IgD-negative memory B cell (primary cell): Measurements from ENCODE around the gene SLC11A2. TPM values are rescaled to one million over a fixed set of nuclear protein-coding genes. Genes with fewer than 3 reads are reported as not detected.

Experiments
- H3K27ac Mint-ChIP-seq, 3 donors: one replicate each; pipeline ENCODE4 v1.8.0; 2020 to 2022; ENCODE audit warnings: mild to moderate bottlenecking in 3 of 3, mixed read lengths in 3 of 3, moderate library complexity in 1 of 3
- H3K27me3 Mint-ChIP-seq: one replicate; pipeline ENCODE4 v1.8.0; 2021; ENCODE audit warnings: mixed read lengths
- H3K36me3 Mint-ChIP-seq: one replicate; pipeline ENCODE4 v1.8.0; 2020; ENCODE audit warnings: mild to moderate bottlenecking, mixed read lengths
- H3K4me1 Mint-ChIP-seq, 3 donors: one replicate each; pipeline ENCODE4 v1.8.0; 2020 to 2022; ENCODE audit warnings: mixed read lengths in 3 of 3, mild to moderate bottlenecking in 1 of 3
- H3K4me3 Mint-ChIP-seq, 4 donors: one replicate each; pipeline ENCODE4 v1.8.0; 2020 to 2022; ENCODE audit warnings: mild to moderate bottlenecking in 4 of 4, mixed read lengths in 4 of 4, moderate library complexity in 3 of 4
- H3K9me3 Mint-ChIP-seq, 3 donors: one replicate each; pipeline ENCODE4 v1.8.0; 2020 to 2021; ENCODE audit warnings: mixed read lengths in 3 of 3, mild to moderate bottlenecking in 1 of 3
- polyA plus RNA-seq: library from polyadenylated mRNA; unstranded; fragments of 300-500 nt; fragmentation: Illumina TruSeq; gene quantifications from one replicate; pipeline ENCODE4 v1.2.3, GENCODE V29; 2021

SLC11A2 gene
- polyA plus RNA-seq: 8.2 TPM

- no peaks in the 10 kb centered on the region for H3K9me3 Mint-ChIP-seq
- H3K4me1 Mint-ChIP-seq: peaks cover 22 to 32% (median 24%) of the 10 kb centered on the region in 3 donors
- peak within 1 kb of the TSS; percentile 43 to 97 (median 91) for H3K27ac Mint-ChIP-seq
- H3K4me3 Mint-ChIP-seq: peak within 1 kb of the TSS; percentile 86 to 100 (median 98)
- peaks cover 3% of the 10 kb centered on the region for H3K27me3 Mint-ChIP-seq
- peaks cover 2% of the 10 kb centered on the region for H3K36me3 Mint-ChIP-seq
These were observed at the start of gene SLC11A2 for GRCh38 chr12:51025836-51026638. TSS of gene SLC11A2 (minus strand) at chr12:51026384. CDS start at chr12:51010728, 15,656 bp downstream.

- H3K9me3 Mint-ChIP-seq: no peaks in the 10 kb centered on the region
- peaks cover 2 to 6% (median 5%) of the 10 kb centered on the region in 3 donors for H3K4me1 Mint-ChIP-seq
- peaks cover 6% of the 10 kb centered on the region for H3K36me3 Mint-ChIP-seq
- H3K27me3 Mint-ChIP-seq: no peaks in the 10 kb centered on the region
- H3K27ac Mint-ChIP-seq: no peak overlapping the region
- no peak overlapping the region for H3K4me3 Mint-ChIP-seq
These were observed 49.2 kb upstream of the SLC11A2 start for GRCh38 chr12:51075390-51075789.

- Mint-ChIP-seq H3K4me1 (peaks cover 0 to 3% (median 0%) of the 10 kb centered on the region in 3 donors), H3K27ac (no peak overlapping the region), H3K4me3 (no peak overlapping the region), H3K9me3 (no peaks in the 10 kb centered on the region), H3K27me3 (no peaks in the 10 kb centered on the region), H3K36me3 (peaks cover 4% of the 10 kb centered on the region)
These were observed 45.5 kb upstream of the SLC11A2 start for GRCh38 chr12:51071663-51072062.

- Mint-ChIP-seq H3K9me3 (no peaks in the 10 kb centered on the region), H3K27me3 (no peaks in the 10 kb centered on the region), H3K4me3 (no peak overlapping the region), H3K4me1 (peaks cover 0 to 3% (median 0%) of the 10 kb centered on the region in 3 donors), H3K27ac (no peak overlapping the region), H3K36me3 (peaks cover 4% of the 10 kb centered on the region)
These were observed 43.8 kb upstream of the SLC11A2 start for GRCh38 chr12:51070004-51070403.

- peak overlapping the region in 1 of 3 donors; percentile 16 for H3K27ac Mint-ChIP-seq
- H3K9me3 Mint-ChIP-seq: no peaks in the 10 kb centered on the region
- H3K4me3 Mint-ChIP-seq: no peak overlapping the region
- no peaks in the 10 kb centered on the region for H3K27me3 Mint-ChIP-seq
- H3K36me3 Mint-ChIP-seq: peaks cover 2% of the 10 kb centered on the region
- peaks cover 0 to 3% (median 0%) of the 10 kb centered on the region in 3 donors for H3K4me1 Mint-ChIP-seq
These were observed 41.6 kb upstream of the SLC11A2 start for GRCh38 chr12:51067771-51068170.

GRCh38 chr12:51067229-51067628 is 41.0 kb upstream of the SLC11A2 start:
- H3K9me3 Mint-ChIP-seq: no peaks in the 10 kb centered on the region
- H3K27ac Mint-ChIP-seq: no peak overlapping the region
- no peak overlapping the region for H3K4me3 Mint-ChIP-seq
- H3K4me1 Mint-ChIP-seq: peaks cover 0 to 3% (median 0%) of the 10 kb centered on the region in 3 donors
- H3K36me3 Mint-ChIP-seq: peaks cover 2% of the 10 kb centered on the region
- no peaks in the 10 kb centered on the region for H3K27me3 Mint-ChIP-seq

- Mint-ChIP-seq H3K27ac (no peak overlapping the region), H3K27me3 (no peaks in the 10 kb centered on the region), H3K4me3 (no peak overlapping the region), H3K4me1 (no peaks in the 10 kb centered on the region), H3K36me3 (no peaks in the 10 kb centered on the region), H3K9me3 (no peaks in the 10 kb centered on the region)
These were observed 39.3 kb upstream of the SLC11A2 start for GRCh38 chr12:51065530-51065929.

GRCh38 chr12:51062631-51063397 is 36.6 kb upstream of the SLC11A2 start:
- no peaks in the 10 kb centered on the region for H3K27me3 Mint-ChIP-seq
- H3K36me3 Mint-ChIP-seq: no peaks in the 10 kb centered on the region
- H3K4me3 Mint-ChIP-seq: no peak overlapping the region
- H3K4me1 Mint-ChIP-seq: no peaks in the 10 kb centered on the region
- H3K27ac Mint-ChIP-seq: no peak overlapping the region
- H3K9me3 Mint-ChIP-seq: no peaks in the 10 kb centered on the region

GRCh38 chr12:51059086-51059485 is 32.9 kb upstream of the SLC11A2 start:
- Mint-ChIP-seq H3K27me3 (no peaks in the 10 kb centered on the region), H3K27ac (no peak overlapping the region), H3K4me1 (no peaks in the 10 kb centered on the region), H3K9me3 (no peaks in the 10 kb centered on the region), H3K4me3 (no peak overlapping the region), H3K36me3 (no peaks in the 10 kb centered on the region)

GRCh38 chr12:51056242-51056641 is 30.1 kb upstream of the SLC11A2 start:
- Mint-ChIP-seq H3K36me3 (peaks cover 1% of the 10 kb centered on the region), H3K27me3 (no peaks in the 10 kb centered on the region), H3K4me1 (peaks cover 0 to 3% (median 0%) of the 10 kb centered on the region in 3 donors), H3K9me3 (no peaks in the 10 kb centered on the region), H3K4me3 (no peak overlapping the region), H3K27ac (peak overlapping the region in 1 of 3 donors; percentile 50)

GRCh38 chr12:51055060-51055459 is 28.9 kb upstream of the SLC11A2 start:
- Mint-ChIP-seq H3K4me1 (peaks cover 0 to 3% (median 0%) of the 10 kb centered on the region in 3 donors), H3K9me3 (no peaks in the 10 kb centered on the region), H3K4me3 (no peak overlapping the region), H3K27me3 (no peaks in the 10 kb centered on the region), H3K36me3 (peaks cover 1% of the 10 kb centered on the region), H3K27ac (no peak overlapping the region)

GRCh38 chr12:51051787-51052186 is 25.6 kb upstream of the SLC11A2 start:
- H3K27me3 Mint-ChIP-seq: no peaks in the 10 kb centered on the region
- H3K27ac Mint-ChIP-seq: no peak overlapping the region
- peaks cover 17 to 27% (median 21%) of the 10 kb centered on the region in 3 donors for H3K4me1 Mint-ChIP-seq
- H3K4me3 Mint-ChIP-seq: no peak overlapping the region
- peaks cover 1% of the 10 kb centered on the region for H3K36me3 Mint-ChIP-seq
- no peaks in the 10 kb centered on the region for H3K9me3 Mint-ChIP-seq

GRCh38 chr12:51049525-51049924 is 23.3 kb upstream of the SLC11A2 start:
- H3K27me3 Mint-ChIP-seq: no peaks in the 10 kb centered on the region
- peak overlapping the region; percentile 86 to 97 (median 97) for H3K27ac Mint-ChIP-seq
- H3K36me3 Mint-ChIP-seq: peaks cover 1% of the 10 kb centered on the region
- no peaks in the 10 kb centered on the region for H3K9me3 Mint-ChIP-seq
- peak overlapping the region; percentile 88 to 99 (median 96) for H3K4me3 Mint-ChIP-seq
- peaks cover 21 to 29% (median 24%) of the 10 kb centered on the region in 3 donors for H3K4me1 Mint-ChIP-seq

GRCh38 chr12:51048661-51049251 is 22.6 kb upstream of the SLC11A2 start:
- Mint-ChIP-seq H3K27ac (peak overlapping the region; percentile 86 to 97 (median 97)), H3K4me3 (peak overlapping the region; percentile 88 to 99 (median 96)), H3K4me1 (peaks cover 21 to 29% (median 24%) of the 10 kb centered on the region in 3 donors), H3K27me3 (no peaks in the 10 kb centered on the region), H3K36me3 (peaks cover 1% of the 10 kb centered on the region), H3K9me3 (no peaks in the 10 kb centered on the region)
